PC-9 (cell line): Measurements from ENCODE around the gene KRTAP4-6.

Experiments used
- CTCF ChIP-seq: fragments of 200-600 bp; sonication (generic); conservative IDR thresholded peaks from 2 replicates; pipeline ENCODE4 v1.6.1; 2017; ENCODE audit warnings: mixed run types, antibody characterized with exemption, mild to moderate bottlenecking, moderate library complexity
- EZH2 ChIP-seq: fragments of 200-600 bp; sonication (generic); IDR thresholded peaks from 2 replicates; pipeline ENCODE4 v1.8.0; 2017; ENCODE audit warnings: antibody characterized with exemption, low read depth

- no peak for TF ChIP-seq CTCF
- no peak for TF ChIP-seq EZH2
Observed at GRCh38 chr17:41176744-41177387, 36.5 kb upstream of the KRTAP4-6 start.
